ENCODE results near the gene SVEP1.
"Not testable (repeated sequence)": the region's sequence is repeated elsewhere in the genome, so short reads cannot be mapped to it uniquely, and the experiment has no call there.

SVEP1 gene

GRCh38 chr9:110429453-110429852 lies 150.1 kb downstream of the SVEP1 start:
- no peaks in the 10 kb centered on the region for H3K4me1 Mint-ChIP-seq (ENCODE audit: low read depth)
- no peaks in the 10 kb centered on the region for H3K27me3 Mint-ChIP-seq (ENCODE audit: low read depth)
- no peak overlapping the region for H3K4me3 Mint-ChIP-seq
- H3K36me3 Mint-ChIP-seq (ENCODE audit: low read depth), result no peaks in the 10 kb centered on the region
- no peak overlapping the region for H3K27ac Mint-ChIP-seq
- H3K9me3 Mint-ChIP-seq, result no peaks in the 10 kb centered on the region

GRCh38 chr9:110427497-110428104 lies 151.9 kb downstream of the SVEP1 start:
- Mint-ChIP-seq H3K9me3 (no peaks in the 10 kb centered on the region), H3K4me3 (no peak overlapping the region), H3K36me3 (ENCODE audit: low read depth) (no peaks in the 10 kb centered on the region), H3K27me3 (ENCODE audit: low read depth) (no peaks in the 10 kb centered on the region), H3K4me1 (ENCODE audit: low read depth) (no peaks in the 10 kb centered on the region), H3K27ac (no peak overlapping the region)

- no peak overlapping the region for H3K27ac Mint-ChIP-seq
- H3K4me1 Mint-ChIP-seq (ENCODE audit: low read depth), result no peaks in the 10 kb centered on the region
- H3K27me3 Mint-ChIP-seq (ENCODE audit: low read depth), result no peaks in the 10 kb centered on the region
- H3K4me3 Mint-ChIP-seq, result no peak overlapping the region
- no peaks in the 10 kb centered on the region for H3K9me3 Mint-ChIP-seq
- no peaks in the 10 kb centered on the region for H3K36me3 Mint-ChIP-seq (ENCODE audit: low read depth)
These were observed 153.4 kb downstream of the SVEP1 start for GRCh38 chr9:110426052-110426709.

GRCh38 chr9:110414471-110414870 lies 165.1 kb downstream of the SVEP1 start:
- no peaks in the 10 kb centered on the region for H3K36me3 Mint-ChIP-seq (ENCODE audit: low read depth)
- no peaks in the 10 kb centered on the region for H3K4me1 Mint-ChIP-seq (ENCODE audit: low read depth)
- peaks cover 13% of the 10 kb centered on the region for H3K9me3 Mint-ChIP-seq
- no peak overlapping the region for H3K27ac Mint-ChIP-seq
- H3K4me3 Mint-ChIP-seq, result no peak overlapping the region
- peaks cover 3% of the 10 kb centered on the region for H3K27me3 Mint-ChIP-seq (ENCODE audit: low read depth)

- H3K4me3 Mint-ChIP-seq, result no peak overlapping the region
- peaks cover 5% of the 10 kb centered on the region for H3K9me3 Mint-ChIP-seq
- H3K27ac Mint-ChIP-seq, result no peak overlapping the region
- H3K36me3 Mint-ChIP-seq (ENCODE audit: low read depth), result no peaks in the 10 kb centered on the region
- H3K4me1 Mint-ChIP-seq (ENCODE audit: low read depth), result no peaks in the 10 kb centered on the region
- peaks cover 3% of the 10 kb centered on the region for H3K27me3 Mint-ChIP-seq (ENCODE audit: low read depth)
These were observed 168.6 kb downstream of the SVEP1 start for GRCh38 chr9:110410961-110411360.

GRCh38 chr9:110408598-110408997 lies 170.9 kb downstream of the SVEP1 start:
- H3K4me3 Mint-ChIP-seq, result no peak overlapping the region
- no peaks in the 10 kb centered on the region for H3K4me1 Mint-ChIP-seq (ENCODE audit: low read depth)
- H3K27me3 Mint-ChIP-seq (ENCODE audit: low read depth), result peaks cover 3% of the 10 kb centered on the region
- no peaks in the 10 kb centered on the region for H3K36me3 Mint-ChIP-seq (ENCODE audit: low read depth)
- no peaks in the 10 kb centered on the region for H3K9me3 Mint-ChIP-seq
- H3K27ac Mint-ChIP-seq, result no peak overlapping the region

- H3K9me3 Mint-ChIP-seq, result no peaks in the 10 kb centered on the region
- H3K4me1 Mint-ChIP-seq (ENCODE audit: low read depth), result no peaks in the 10 kb centered on the region
- H3K27me3 Mint-ChIP-seq (ENCODE audit: low read depth), result peaks cover under 1% of the 10 kb centered on the region
- no peak overlapping the region for H3K4me3 Mint-ChIP-seq
- H3K27ac Mint-ChIP-seq, result no peak overlapping the region
- H3K36me3 Mint-ChIP-seq (ENCODE audit: low read depth), result no peaks in the 10 kb centered on the region
These were observed 173.6 kb downstream of the SVEP1 start for GRCh38 chr9:110405858-110406443.

- H3K4me3 Mint-ChIP-seq, result no peak overlapping the region
- no peaks in the 10 kb centered on the region for H3K9me3 Mint-ChIP-seq
- no peaks in the 10 kb centered on the region for H3K4me1 Mint-ChIP-seq (ENCODE audit: low read depth)
- H3K36me3 Mint-ChIP-seq (ENCODE audit: low read depth), result no peaks in the 10 kb centered on the region
- no peaks in the 10 kb centered on the region for H3K27me3 Mint-ChIP-seq (ENCODE audit: low read depth)
- H3K27ac Mint-ChIP-seq, result no peak overlapping the region
These were observed 175.1 kb downstream of the SVEP1 start for GRCh38 chr9:110404473-110404872.

- Mint-ChIP-seq H3K4me3 (no peak overlapping the region), H3K36me3 (ENCODE audit: low read depth) (no peaks in the 10 kb centered on the region), H3K27ac (no peak overlapping the region), H3K4me1 (ENCODE audit: low read depth) (no peaks in the 10 kb centered on the region), H3K27me3 (ENCODE audit: low read depth) (no peaks in the 10 kb centered on the region), H3K9me3 (no peaks in the 10 kb centered on the region)
These were observed 179.6 kb downstream of the SVEP1 start for GRCh38 chr9:110399983-110400382.

GRCh38 chr9:110398992-110399391 lies 180.5 kb downstream of the SVEP1 start:
- H3K4me3 Mint-ChIP-seq; H3K27ac Mint-ChIP-seq; H3K9me3 Mint-ChIP-seq; H3K36me3 Mint-ChIP-seq (ENCODE audit: low read depth); H3K4me1 Mint-ChIP-seq (ENCODE audit: low read depth); H3K27me3 Mint-ChIP-seq (ENCODE audit: low read depth): not testable (repeated sequence)

- H3K36me3 Mint-ChIP-seq (ENCODE audit: low read depth), result no peaks in the 10 kb centered on the region
- H3K9me3 Mint-ChIP-seq, result no peaks in the 10 kb centered on the region
- H3K27me3 Mint-ChIP-seq (ENCODE audit: low read depth), result no peaks in the 10 kb centered on the region
- no peak overlapping the region for H3K27ac Mint-ChIP-seq
- no peaks in the 10 kb centered on the region for H3K4me1 Mint-ChIP-seq (ENCODE audit: low read depth)
- no peak overlapping the region for H3K4me3 Mint-ChIP-seq
These were observed 187.6 kb downstream of the SVEP1 start for GRCh38 chr9:110391826-110392485.

GRCh38 chr9:110389148-110389750 lies 190.3 kb downstream of the SVEP1 start:
- no peaks in the 10 kb centered on the region for H3K4me1 Mint-ChIP-seq (ENCODE audit: low read depth)
- H3K36me3 Mint-ChIP-seq (ENCODE audit: low read depth), result no peaks in the 10 kb centered on the region
- H3K9me3 Mint-ChIP-seq, result no peaks in the 10 kb centered on the region
- no peak overlapping the region for H3K27ac Mint-ChIP-seq
- no peaks in the 10 kb centered on the region for H3K27me3 Mint-ChIP-seq (ENCODE audit: low read depth)
- H3K4me3 Mint-ChIP-seq, result no peak overlapping the region

GRCh38 chr9:110383491-110383890 lies 196.1 kb downstream of the SVEP1 start:
- Mint-ChIP-seq H3K4me1 (ENCODE audit: low read depth) (no peaks in the 10 kb centered on the region), H3K27ac (no peak overlapping the region), H3K36me3 (ENCODE audit: low read depth) (no peaks in the 10 kb centered on the region), H3K27me3 (ENCODE audit: low read depth) (peaks cover 3% of the 10 kb centered on the region), H3K9me3 (no peaks in the 10 kb centered on the region), H3K4me3 (no peak overlapping the region)

- no peak overlapping the region for H3K27ac Mint-ChIP-seq
- peaks cover 3% of the 10 kb centered on the region for H3K27me3 Mint-ChIP-seq (ENCODE audit: low read depth)
- H3K4me1 Mint-ChIP-seq (ENCODE audit: low read depth), result no peaks in the 10 kb centered on the region
- H3K36me3 Mint-ChIP-seq (ENCODE audit: low read depth), result no peaks in the 10 kb centered on the region
- H3K9me3 Mint-ChIP-seq, result no peaks in the 10 kb centered on the region
- no peak overlapping the region for H3K4me3 Mint-ChIP-seq
These were observed 196.8 kb downstream of the SVEP1 start for GRCh38 chr9:110382731-110383130.

All from T-helper 1 cell treated with Interleukin-12 subunit alpha and Interleukin-12 subunit beta and Interleukin-4 antibody, amounts not matched to agents 30 μg/mL and 1 μg/mL, for 36 hours (primary cell).